DMS114 treated with DMSO at 0.1 percent for 48 hours (cell line): ENCODE data around the gene POMZP3.
"Not testable (repeated sequence)": the region's sequence is repeated elsewhere in the genome, so short reads cannot be mapped to it uniquely, and the experiment has no call there.

Source experiments
- DNase-seq: peaks from one replicate; lab custom pipeline; 2025; ENCODE audit not compliant: unreplicated experiment; lab: John Stamatoyannopoulos, UW

POMZP3 gene

GRCh38 chr7:76591033-76591432, 36.0 kb downstream of the POMZP3 start:
- not testable (repeated sequence) for DNase-seq

- DNase-seq: not testable (repeated sequence)
Measured at GRCh38 chr7:76588586-76588985, 38.5 kb downstream of the POMZP3 start.

GRCh38 chr7:76586585-76587315, 40.3 kb downstream of the POMZP3 start:
- DNase-seq: not testable (repeated sequence)

GRCh38 chr7:76583636-76584281, 43.3 kb downstream of the POMZP3 start:
- not testable (repeated sequence) for DNase-seq

- not testable (repeated sequence) for DNase-seq
Measured at GRCh38 chr7:76582848-76583631, 44.0 kb downstream of the POMZP3 start.

GRCh38 chr7:76575919-76576655, 51.0 kb downstream of the POMZP3 start:
- not testable (repeated sequence) for DNase-seq

- DNase-seq: not testable (repeated sequence)
Measured at GRCh38 chr7:76575431-76575830, 51.6 kb downstream of the POMZP3 start.

- not testable (repeated sequence) for DNase-seq
Measured at GRCh38 chr7:76572296-76572695, 54.8 kb downstream of the POMZP3 start.

GRCh38 chr7:76570324-76570775, 56.7 kb downstream of the POMZP3 start:
- DNase-seq: not testable (repeated sequence)

GRCh38 chr7:76568742-76569141, 58.3 kb downstream of the POMZP3 start:
- DNase-seq: not testable (repeated sequence)

- not testable (repeated sequence) for DNase-seq
Measured at GRCh38 chr7:76567753-76568152, 59.3 kb downstream of the POMZP3 start.

- not testable (repeated sequence) for DNase-seq
Measured at GRCh38 chr7:76567311-76567710, 59.8 kb downstream of the POMZP3 start.

- DNase-seq: not testable (repeated sequence)
Measured at GRCh38 chr7:76565001-76565400, 62.1 kb downstream of the POMZP3 start.

- DNase-seq: not testable (repeated sequence)
Measured at GRCh38 chr7:76561342-76561741, 65.7 kb downstream of the POMZP3 start.

GRCh38 chr7:76560157-76560556, 66.9 kb downstream of the POMZP3 start:
- not testable (repeated sequence) for DNase-seq
